GM23338 (cell line): ENCODE data around the gene SMAD3. TPM values are rescaled to one million over a fixed set of nuclear protein-coding genes. Genes with fewer than 3 reads are reported as not detected.

Experiments used
- ATAC-seq: fragments of 200-7000 bp; cut with Tn5 transposase; 3 replicates; pipeline ENCODE4 v1.9.1; 2020
- DNase-seq: peaks from one replicate; pipeline ENCODE4 v3.0.0-alpha.2; 2015; ENCODE audit warnings: low spot score
- H2AFZ ChIP-seq: fragments of 200-600 bp; sonication (generic); 2 replicates; pipeline ENCODE4 v1.8.0; 2016; ENCODE audit warnings: antibody characterized with exemption, mild to moderate bottlenecking, moderate library complexity
- H3F3A ChIP-seq: fragments of 200-600 bp; sonication (generic); replicated peaks from 2 replicates; pipeline ENCODE4 v1.8.0; 2017; ENCODE audit warnings: antibody characterized with exemption, mixed run types, low read depth
- H3K27ac ChIP-seq: fragments of 200-600 bp; sonication (generic); 2 replicates; pipeline ENCODE4 v1.6.1; 2016; ENCODE audit warnings: low read depth
- H3K27me3 ChIP-seq: fragments of 200-600 bp; sonication (generic); 2 replicates; pipeline ENCODE4 v1.8.0; 2016; ENCODE audit warnings: mild to moderate bottlenecking, mixed run types, moderate library complexity; ENCODE audit not compliant: insufficient read depth
- H3K36me3 ChIP-seq: fragments of 200-600 bp; sonication (generic); 2 replicates; pipeline ENCODE4 v1.8.0; 2016; ENCODE audit warnings: mild to moderate bottlenecking; ENCODE audit not compliant: insufficient read depth
- H3K4me1 ChIP-seq: fragments of 200-600 bp; sonication (generic); 2 replicates; pipeline ENCODE4 v1.8.0; 2016; ENCODE audit warnings: mild to moderate bottlenecking, moderate library complexity; ENCODE audit not compliant: insufficient read depth
- H3K4me2 ChIP-seq: fragments of 200-600 bp; sonication (generic); 2 replicates; pipeline ENCODE4 v1.7.1; 2017; ENCODE audit warnings: mixed run types
- H3K4me3 ChIP-seq: fragments of 200-600 bp; sonication (generic); 2 replicates; pipeline ENCODE4 v1.6.1; 2016; ENCODE audit warnings: mixed run types
- H3K79me2 ChIP-seq: fragments of 200-600 bp; sonication (generic); replicated peaks from 2 replicates; pipeline ENCODE4 v1.8.0; 2017; ENCODE audit warnings: mild to moderate bottlenecking; ENCODE audit not compliant: insufficient read depth
- H3K9me2 ChIP-seq: fragments of 200-600 bp; sonication (generic); 2 replicates; pipeline ENCODE4 v1.8.0; 2017; ENCODE audit not compliant: insufficient read depth
- H4K20me1 ChIP-seq: fragments of 200-600 bp; sonication (generic); replicated peaks from 2 replicates; pipeline ENCODE4 v1.8.0; 2017; ENCODE audit warnings: mild to moderate bottlenecking; ENCODE audit not compliant: insufficient read depth
- H3K27ac Mint-ChIP-seq: 2 replicates; pipeline ENCODE4 v1.8.0; 2020; ENCODE audit warnings: inconsistent platforms, mild to moderate bottlenecking, moderate library complexity, mixed read lengths
- H3K27me3 Mint-ChIP-seq: 3 replicates; pipeline ENCODE4 v1.8.0; 2022; ENCODE audit warnings: low read depth, mild to moderate bottlenecking, moderate library complexity, mixed read lengths, inconsistent platforms; ENCODE audit not compliant: insufficient read depth, poor library complexity
- H3K36me3 Mint-ChIP-seq: 3 replicates; pipeline ENCODE4 v1.8.0; 2021; ENCODE audit warnings: low read depth, mild to moderate bottlenecking, inconsistent platforms, moderate library complexity, mixed read lengths
- H3K4me1 Mint-ChIP-seq: 3 replicates; pipeline ENCODE4 v1.8.0; 2020; ENCODE audit warnings: mild to moderate bottlenecking, inconsistent platforms, mixed read lengths
- H3K4me3 Mint-ChIP-seq: 3 replicates; pipeline ENCODE4 v1.8.0; 2021; ENCODE audit warnings: moderate library complexity, mild to moderate bottlenecking, inconsistent platforms, mixed read lengths
- H3K9me3 Mint-ChIP-seq: 3 replicates; pipeline ENCODE4 v1.8.0; 2020; ENCODE audit warnings: moderate library complexity, mild to moderate bottlenecking, inconsistent platforms, mixed read lengths
- JUNB ChIP-seq: IDR thresholded peaks from one replicate; pipeline ENCODE4 v1.6.1; 2016; ENCODE audit warnings: antibody characterized with exemption; ENCODE audit not compliant: unreplicated experiment
- POLR2AphosphoS5 ChIP-seq: IDR thresholded peaks from 2 replicates; pipeline ENCODE4 v1.6.1; 2016; ENCODE audit warnings: antibody characterized with exemption, low read depth
- polyA plus RNA-seq: library from polyadenylated mRNA; unstranded; fragments of >200 nt; fragmentation: Nextera tagmentation; extraction: Ambion mirVana; gene quantifications from 2 replicates; pipeline ENCODE4 v1.2.1, GENCODE V29; 2016
- total RNA-seq: library from RNA; depleted of rRNA; stranded (reverse); fragments of >200 nt; shearing (Covaris generic); gene quantifications from 2 replicates; pipeline ENCODE4 v1.2.3, GENCODE V29; 2014
- TF ChIP-seq, protein P1 (sequence below): fragments of 250-450 bp; sonication (Bioruptor Pico); IDR thresholded peaks from 2 replicates; pipeline ENCODE4 v1.5.0; 2020; ENCODE audit warnings: mild to moderate bottlenecking, moderate library complexity
- TF ChIP-seq, protein P2 (sequence below): IDR thresholded peaks from 2 replicates; pipeline ENCODE4 v1.6.1; 2016; ENCODE audit warnings: antibody characterized with exemption

Gene SMAD3
- total and polyA plus RNA-seq, 2 experiments from 2014 or later: 4.9 to 11.6 TPM

DNA sequence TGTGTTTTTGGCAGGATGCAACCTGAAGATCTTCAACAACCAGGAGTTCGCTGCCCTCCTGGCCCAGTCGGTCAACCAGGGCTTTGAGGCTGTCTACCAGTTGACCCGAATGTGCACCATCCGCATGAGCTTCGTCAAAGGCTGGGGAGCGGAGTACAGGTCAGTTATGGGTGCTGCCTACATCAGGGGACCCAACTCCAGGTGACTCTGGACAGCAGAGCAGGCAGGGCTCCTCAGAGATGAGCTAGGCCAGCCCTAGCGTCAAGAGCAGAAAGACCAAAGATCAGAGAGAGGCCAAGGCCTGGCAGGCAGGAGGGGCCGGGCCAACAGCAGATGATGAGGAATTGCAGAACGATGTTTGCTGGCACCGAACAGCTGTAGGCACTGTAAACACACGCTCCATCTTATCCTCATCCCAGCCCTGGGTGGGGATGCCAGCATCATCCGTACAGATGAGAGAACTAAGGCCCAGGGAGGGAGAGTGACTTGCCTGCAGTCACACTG lies 122.0 kb downstream of the SMAD3 start (continued):
- TF ChIP-seq, protein P1, sequence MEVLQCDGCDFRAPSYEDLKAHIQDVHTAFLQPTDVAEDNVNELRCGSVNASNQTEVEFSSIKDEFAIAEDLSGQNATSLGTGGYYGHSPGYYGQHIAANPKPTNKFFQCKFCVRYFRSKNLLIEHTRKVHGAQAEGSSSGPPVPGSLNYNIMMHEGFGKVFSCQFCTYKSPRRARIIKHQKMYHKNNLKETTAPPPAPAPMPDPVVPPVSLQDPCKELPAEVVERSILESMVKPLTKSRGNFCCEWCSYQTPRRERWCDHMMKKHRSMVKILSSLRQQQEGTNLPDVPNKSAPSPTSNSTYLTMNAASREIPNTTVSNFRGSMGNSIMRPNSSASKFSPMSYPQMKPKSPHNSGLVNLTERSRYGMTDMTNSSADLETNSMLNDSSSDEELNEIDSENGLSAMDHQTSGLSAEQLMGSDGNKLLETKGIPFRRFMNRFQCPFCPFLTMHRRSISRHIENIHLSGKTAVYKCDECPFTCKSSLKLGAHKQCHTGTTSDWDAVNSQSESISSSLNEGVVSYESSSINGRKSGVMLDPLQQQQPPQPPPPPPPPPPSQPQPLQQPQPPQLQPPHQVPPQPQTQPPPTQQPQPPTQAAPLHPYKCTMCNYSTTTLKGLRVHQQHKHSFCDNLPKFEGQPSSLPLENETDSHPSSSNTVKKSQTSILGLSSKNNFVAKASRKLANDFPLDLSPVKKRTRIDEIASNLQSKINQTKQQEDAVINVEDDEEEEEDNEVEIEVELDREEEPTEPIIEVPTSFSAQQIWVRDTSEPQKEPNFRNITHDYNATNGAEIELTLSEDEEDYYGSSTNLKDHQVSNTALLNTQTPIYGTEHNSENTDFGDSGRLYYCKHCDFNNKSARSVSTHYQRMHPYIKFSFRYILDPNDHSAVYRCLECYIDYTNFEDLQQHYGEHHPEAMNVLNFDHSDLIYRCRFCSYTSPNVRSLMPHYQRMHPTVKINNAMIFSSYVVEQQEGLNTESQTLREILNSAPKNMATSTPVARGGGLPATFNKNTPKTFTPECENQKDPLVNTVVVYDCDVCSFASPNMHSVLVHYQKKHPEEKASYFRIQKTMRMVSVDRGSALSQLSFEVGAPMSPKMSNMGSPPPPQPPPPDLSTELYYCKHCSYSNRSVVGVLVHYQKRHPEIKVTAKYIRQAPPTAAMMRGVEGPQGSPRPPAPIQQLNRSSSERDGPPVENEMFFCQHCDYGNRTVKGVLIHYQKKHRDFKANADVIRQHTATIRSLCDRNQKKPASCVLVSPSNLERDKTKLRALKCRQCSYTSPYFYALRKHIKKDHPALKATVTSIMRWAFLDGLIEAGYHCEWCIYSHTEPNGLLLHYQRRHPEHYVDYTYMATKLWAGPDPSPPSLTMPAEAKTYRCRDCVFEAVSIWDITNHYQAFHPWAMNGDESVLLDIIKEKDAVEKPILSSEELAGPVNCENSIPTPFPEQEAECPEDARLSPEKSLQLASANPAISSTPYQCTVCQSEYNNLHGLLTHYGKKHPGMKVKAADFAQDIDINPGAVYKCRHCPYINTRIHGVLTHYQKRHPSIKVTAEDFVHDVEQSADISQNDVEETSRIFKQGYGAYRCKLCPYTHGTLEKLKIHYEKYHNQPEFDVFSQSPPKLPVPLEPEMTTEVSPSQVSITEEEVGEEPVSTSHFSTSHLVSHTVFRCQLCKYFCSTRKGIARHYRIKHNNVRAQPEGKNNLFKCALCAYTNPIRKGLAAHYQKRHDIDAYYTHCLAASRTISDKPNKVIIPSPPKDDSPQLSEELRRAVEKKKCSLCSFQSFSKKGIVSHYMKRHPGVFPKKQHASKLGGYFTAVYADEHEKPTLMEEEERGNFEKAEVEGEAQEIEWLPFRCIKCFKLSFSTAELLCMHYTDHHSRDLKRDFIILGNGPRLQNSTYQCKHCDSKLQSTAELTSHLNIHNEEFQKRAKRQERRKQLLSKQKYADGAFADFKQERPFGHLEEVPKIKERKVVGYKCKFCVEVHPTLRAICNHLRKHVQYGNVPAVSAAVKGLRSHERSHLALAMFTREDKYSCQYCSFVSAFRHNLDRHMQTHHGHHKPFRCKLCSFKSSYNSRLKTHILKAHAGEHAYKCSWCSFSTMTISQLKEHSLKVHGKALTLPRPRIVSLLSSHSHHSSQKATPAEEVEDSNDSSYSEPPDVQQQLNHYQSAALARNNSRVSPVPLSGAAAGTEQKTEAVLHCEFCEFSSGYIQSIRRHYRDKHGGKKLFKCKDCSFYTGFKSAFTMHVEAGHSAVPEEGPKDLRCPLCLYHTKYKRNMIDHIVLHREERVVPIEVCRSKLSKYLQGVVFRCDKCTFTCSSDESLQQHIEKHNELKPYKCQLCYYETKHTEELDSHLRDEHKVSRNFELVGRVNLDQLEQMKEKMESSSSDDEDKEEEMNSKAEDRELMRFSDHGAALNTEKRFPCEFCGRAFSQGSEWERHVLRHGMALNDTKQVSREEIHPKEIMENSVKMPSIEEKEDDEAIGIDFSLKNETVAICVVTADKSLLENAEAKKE: no peak
- no peak for TF ChIP-seq POLR2AphosphoS5

DNA sequence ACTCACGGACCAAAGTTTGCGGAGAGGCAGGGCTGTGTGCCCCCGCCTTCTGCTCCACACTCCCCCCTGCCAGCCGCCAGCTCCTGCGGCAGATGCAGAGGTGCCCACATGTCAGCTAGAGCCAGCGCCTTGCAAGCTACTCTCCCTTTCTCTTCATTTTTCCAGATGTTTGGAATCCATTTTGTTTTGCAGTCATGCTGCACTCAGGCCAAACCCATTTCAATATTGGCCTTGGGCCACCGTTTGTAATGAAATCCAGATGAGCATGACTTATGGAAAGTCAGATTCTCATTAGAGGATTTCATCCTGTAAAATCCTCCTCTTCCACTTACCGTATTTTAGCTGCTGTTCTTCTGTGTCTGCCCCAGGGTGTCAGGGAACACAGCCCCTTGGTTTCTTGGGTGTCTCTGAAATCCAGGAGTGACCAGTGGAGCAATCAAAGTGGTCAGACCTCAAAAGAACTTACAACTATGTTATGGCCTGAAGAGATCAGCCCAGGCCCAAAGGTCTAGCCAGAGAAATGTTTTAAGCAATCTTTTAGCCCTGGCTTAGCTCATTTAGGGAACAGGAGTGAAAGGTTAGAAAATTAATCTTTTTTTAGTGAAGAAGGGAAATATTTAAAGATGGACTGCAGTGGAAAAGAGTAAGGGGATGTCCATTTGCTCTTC lies 123.3 kb downstream of the SMAD3 start:
- no peak overlapping the region for H3K27ac Mint-ChIP-seq
- no peak for TF ChIP-seq JUNB
- no peak for TF ChIP-seq POLR2AphosphoS5
- TF ChIP-seq, protein P2, sequence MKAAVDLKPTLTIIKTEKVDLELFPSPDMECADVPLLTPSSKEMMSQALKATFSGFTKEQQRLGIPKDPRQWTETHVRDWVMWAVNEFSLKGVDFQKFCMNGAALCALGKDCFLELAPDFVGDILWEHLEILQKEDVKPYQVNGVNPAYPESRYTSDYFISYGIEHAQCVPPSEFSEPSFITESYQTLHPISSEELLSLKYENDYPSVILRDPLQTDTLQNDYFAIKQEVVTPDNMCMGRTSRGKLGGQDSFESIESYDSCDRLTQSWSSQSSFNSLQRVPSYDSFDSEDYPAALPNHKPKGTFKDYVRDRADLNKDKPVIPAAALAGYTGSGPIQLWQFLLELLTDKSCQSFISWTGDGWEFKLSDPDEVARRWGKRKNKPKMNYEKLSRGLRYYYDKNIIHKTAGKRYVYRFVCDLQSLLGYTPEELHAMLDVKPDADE: no peak
- Histone ChIP-seq H3F3A (no peaks in the 10 kb centered on the region), H3K27ac (no peak overlapping the region), H3K4me1 (no peaks in the 10 kb centered on the region), H3K79me2 (no peaks in the 10 kb centered on the region), H3K27me3 (no peaks in the 10 kb centered on the region), H2AFZ (no peak overlapping the region), H3K9me2 (no peaks in the 10 kb centered on the region), H3K36me3 (no peaks in the 10 kb centered on the region), H4K20me1 (no peaks in the 10 kb centered on the region), H3K4me2 (no peak overlapping the region), H3K4me3 (no peak overlapping the region)
- peaks cover 20% of the 10 kb centered on the region for H3K36me3 Mint-ChIP-seq
- ATAC-seq (no peak), DNase-seq (no peak)
- no peak overlapping the region for H3K4me3 Mint-ChIP-seq
- no peaks in the 10 kb centered on the region for H3K9me3 Mint-ChIP-seq
- peaks cover 2% of the 10 kb centered on the region for H3K4me1 Mint-ChIP-seq
- no peaks in the 10 kb centered on the region for H3K27me3 Mint-ChIP-seq
